Transverse colon (tissue), 4 donors: ENCODE data around the gene C19orf67.

Source experiments
- CTCF ChIP-seq, 5 experiments: fragments of 200-600 bp in 3 of 5; fragments of 450-650 bp in 2 of 5; sonication (generic) in 3 of 5; IDR thresholded peaks; 1 replicate in 2 of 5; 2 replicates in 3 of 5; pipeline ENCODE4 v1.5.1; 2016 to 2017; ENCODE audit warnings: antibody characterized with exemption in 5 of 5, inconsistent platforms in 3 of 5, mild to moderate bottlenecking in 2 of 5, moderate library complexity in 1 of 5
- POLR2A ChIP-seq: fragments of 450-650 bp; IDR thresholded peaks from one replicate; pipeline ENCODE4 v1.6.1; 2016; ENCODE audit warnings: antibody characterized with exemption, mild to moderate bottlenecking, moderate library complexity
- POLR2AphosphoS5 ChIP-seq, 3 donors: sonication (generic); formaldehyde crosslinking; IDR thresholded peaks; one replicate each; pipeline ENCODE4 v1.6.1; 2016; ENCODE audit warnings: antibody characterized with exemption in 3 of 3

- TF ChIP-seq CTCF (IDR thresholded peaks at IDR 0.05) (no peak), POLR2AphosphoS5 (IDR thresholded peaks at IDR 0.05) (no peak), POLR2A (no peak)
These were observed 41.6 kb upstream of the C19orf67 start for GRCh38 chr19:14127176-14127575.
